NB4 (cell line): Measurements from ENCODE around the gene NANOS3.

Experiments used
- CTCF ChIP-seq: IDR thresholded peaks from one replicate; pipeline ENCODE4 v1.5.1; 2012; ENCODE audit warnings: low read depth, low read length
- MYC ChIP-seq: IDR thresholded peaks from 2 replicates; pipeline ENCODE4 v1.6.1; 2011; ENCODE audit warnings: low read depth, low read length
- POLR2A ChIP-seq: IDR thresholded peaks from 2 replicates; pipeline ENCODE4 v1.6.1; 2011; ENCODE audit warnings: mild to moderate bottlenecking; ENCODE audit not compliant: insufficient read length; ENCODE audit errors: extremely low read depth

GRCh38 chr19:13876834-13877233, at the start of gene NANOS3:
- no peak for TF ChIP-seq CTCF
- TF ChIP-seq POLR2A: no peak
- TF ChIP-seq MYC: no peak
